ENCODE measurements around the gene SCYGR1. TPM values are rescaled to one million over a fixed set of nuclear protein-coding genes. Genes with fewer than 3 reads are reported as not detected.

SCYGR1 gene
- total and polyA plus RNA-seq, 2 of the 13 experiments (the other 11 are each of a cell fraction or from before 2014, with no cell fraction given): not detected

GRCh38 chr2:227363756-227364155, 24.0 kb downstream of the SCYGR1 start:
- H3K9ac ChIP-seq (ENCODE audit: insufficient read depth, low read depth, low read length): no peak overlapping the region
- in situ Hi-C loops (cut with HindIII; ENCODE audit: extremely low pct_ligation_motif_present, low pct_unique_long_range_greater_than_20kb): no loop called here
- intact Hi-C loops (cut with micrococcal nuclease; ENCODE audit: unreplicated experiment): no loop called here
- H3K27ac ChIP-seq (ENCODE audit: extremely low read length, insufficient read depth, low read length): no peak overlapping the region
- no peak overlapping the region for H2AFZ ChIP-seq (ENCODE audit: low read length)
- no peaks in the 10 kb centered on the region for H3K79me2 ChIP-seq (ENCODE audit: insufficient read depth, low read length)
- ATAC-seq (no peak), FAIRE-seq (no peak), DNase-seq (ENCODE audit: low spot score) (no peak)
- peak; percentile 47 for TF ChIP-seq STAG1 (CRISPR knock-in tag; IDR thresholded peaks at IDR 0.05)
- no peak for TF ChIP-seq ZNF34 (CRISPR knock-in tag; IDR thresholded peaks at IDR 0.05; ENCODE audit: borderline replicate concordance)
- TF ChIP-seq STAT6 (CRISPR knock-in tag; IDR thresholded peaks at IDR 0.05; ENCODE audit: borderline replicate concordance): no peak
- no peak for TF ChIP-seq GPN1 (CRISPR knock-in tag; IDR thresholded peaks at IDR 0.05; ENCODE audit: borderline replicate concordance)
- TF ChIP-seq ZBTB33 (CRISPR knock-in tag; IDR thresholded peaks at IDR 0.05): peak; percentile 82
- TF ChIP-seq ZNF777 (CRISPR knock-in tag; IDR thresholded peaks at IDR 0.05): no peak
- no peak for TF ChIP-seq ZNF329 (CRISPR knock-in tag; IDR thresholded peaks at IDR 0.05; ENCODE audit: low read depth)
- TF ChIP-seq ZNF644 (CRISPR knock-in tag; IDR thresholded peaks at IDR 0.05; ENCODE audit: low read depth): 0 out of 2 replicates have a peak, but pooled peaks have one; percentile 37
- TF ChIP-seq ESRRA (CRISPR knock-in tag; IDR thresholded peaks at IDR 0.05; ENCODE audit: low read depth): no peak
- TF ChIP-seq, protein P1, sequence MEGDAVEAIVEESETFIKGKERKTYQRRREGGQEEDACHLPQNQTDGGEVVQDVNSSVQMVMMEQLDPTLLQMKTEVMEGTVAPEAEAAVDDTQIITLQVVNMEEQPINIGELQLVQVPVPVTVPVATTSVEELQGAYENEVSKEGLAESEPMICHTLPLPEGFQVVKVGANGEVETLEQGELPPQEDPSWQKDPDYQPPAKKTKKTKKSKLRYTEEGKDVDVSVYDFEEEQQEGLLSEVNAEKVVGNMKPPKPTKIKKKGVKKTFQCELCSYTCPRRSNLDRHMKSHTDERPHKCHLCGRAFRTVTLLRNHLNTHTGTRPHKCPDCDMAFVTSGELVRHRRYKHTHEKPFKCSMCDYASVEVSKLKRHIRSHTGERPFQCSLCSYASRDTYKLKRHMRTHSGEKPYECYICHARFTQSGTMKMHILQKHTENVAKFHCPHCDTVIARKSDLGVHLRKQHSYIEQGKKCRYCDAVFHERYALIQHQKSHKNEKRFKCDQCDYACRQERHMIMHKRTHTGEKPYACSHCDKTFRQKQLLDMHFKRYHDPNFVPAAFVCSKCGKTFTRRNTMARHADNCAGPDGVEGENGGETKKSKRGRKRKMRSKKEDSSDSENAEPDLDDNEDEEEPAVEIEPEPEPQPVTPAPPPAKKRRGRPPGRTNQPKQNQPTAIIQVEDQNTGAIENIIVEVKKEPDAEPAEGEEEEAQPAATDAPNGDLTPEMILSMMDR (CRISPR knock-in tag; IDR thresholded peaks at IDR 0.05): peak; percentile 33; the same call in 1 of the 2 replicates
- TF ChIP-seq, protein P2, sequence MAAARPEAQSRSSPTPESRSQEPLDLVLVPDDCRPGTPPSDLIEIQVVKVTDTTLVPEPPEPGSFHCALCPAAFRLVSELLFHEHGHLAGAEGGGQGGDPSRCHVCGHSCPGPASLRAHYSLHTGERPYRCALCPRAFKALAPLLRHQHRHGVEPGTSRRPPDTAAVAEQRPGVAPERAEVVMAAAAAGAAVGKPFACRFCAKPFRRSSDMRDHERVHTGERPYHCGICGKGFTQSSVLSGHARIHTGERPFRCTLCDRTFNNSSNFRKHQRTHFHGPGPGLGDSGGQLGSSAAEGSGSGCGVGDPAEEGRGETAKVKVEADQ (CRISPR knock-in tag; IDR thresholded peaks at IDR 0.05; ENCODE audit: borderline replicate concordance): no peak
- no peak overlapping the region for H3K4me2 ChIP-seq (ENCODE audit: low read depth, low read length)
- no peaks in the 10 kb centered on the region for H3K4me1 ChIP-seq (ENCODE audit: insufficient read depth, low read length)
- CTCF ChIA-PET (ENCODE audit: low intra/inter-chr PET ratio, low total read pairs): no interaction called here
- no peaks in the 10 kb centered on the region for H4K20me1 ChIP-seq (ENCODE audit: insufficient read depth, low read length)
- H3K36me3 ChIP-seq (replicated peaks in 1 of 2; ENCODE audit: control insufficient read depth in 1 of 2, insufficient read depth in 2 of 2, low read length in 2 of 2): peaks cover 5 to 8% of the 10 kb centered on the region in 2 experiments; a peak in 4 of 5 replicates
- POLR2A ChIA-PET: no interaction called here
- no peaks in the 10 kb centered on the region for H3K27me3 ChIP-seq (ENCODE audit: control insufficient read depth in 1 of 2, insufficient read depth in 2 of 2, low read length in 2 of 2)
- BruUV-seq (replicated peaks): no TSS peak
- H3K9me3 ChIP-seq (ENCODE audit: low read length): no peaks in the 10 kb centered on the region
- 93% methylated on average over 6 of the region's 6 CpGs for WGBS (ENCODE audit: low lambda C conversion rate)
- no peak overlapping the region for H3K4me3 ChIP-seq (replicated peaks in 1 of 3; ENCODE audit: insufficient read depth in 1 of 3, low read depth in 2 of 3, low read length in 3 of 3)

Data from HepG2 (cell line).